ENCODE measurements around the gene HOXB2. TPM values are rescaled to one million over a fixed set of nuclear protein-coding genes. Genes with fewer than 3 reads are reported as not detected.

Gene HOXB2
- polyA plus RNA-seq, 1 donor = 18.6 TPM

DNA sequence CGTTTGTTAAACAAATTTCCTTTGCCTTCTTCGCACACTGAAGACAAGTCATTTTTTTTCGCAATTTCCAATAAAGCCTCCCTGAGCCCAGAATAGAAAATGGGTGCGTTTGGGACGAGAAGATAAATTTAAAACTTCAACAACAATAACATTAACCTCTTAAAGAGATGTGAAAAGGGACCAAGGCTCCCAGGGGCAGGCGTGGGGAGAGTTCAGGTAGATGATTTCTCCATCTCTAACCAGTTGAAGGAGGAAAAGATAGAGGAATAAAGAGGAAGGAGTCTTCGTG is 34.5 kb upstream of the HOXB2 start:
- no peak for DNase-seq
- peak overlapping the region; percentile 80 for H3K27ac ChIP-seq (ENCODE audit: low read length)
- 33% methylated on average over 1 of the region's 7 CpGs for WGBS (ENCODE audit: insufficient coverage, low lambda C conversion rate)
- peak overlapping the region; percentile 42 for H3K4me3 ChIP-seq (ENCODE audit: low read length)
- peaks cover 18% of the 10 kb centered on the region for H3K4me1 ChIP-seq (ENCODE audit: control insufficient read depth, insufficient read depth, low read length)
- H3K27me3 ChIP-seq (ENCODE audit: control insufficient read depth, insufficient read depth, low read length) = peaks cover 96% of the 10 kb centered on the region
- peaks cover 3% of the 10 kb centered on the region for H3K9me3 ChIP-seq (ENCODE audit: control insufficient read depth, low read depth, low read length)
- peaks cover 6% of the 10 kb centered on the region for H3K36me3 ChIP-seq (ENCODE audit: control insufficient read depth, insufficient read depth, low read length)

DNA sequence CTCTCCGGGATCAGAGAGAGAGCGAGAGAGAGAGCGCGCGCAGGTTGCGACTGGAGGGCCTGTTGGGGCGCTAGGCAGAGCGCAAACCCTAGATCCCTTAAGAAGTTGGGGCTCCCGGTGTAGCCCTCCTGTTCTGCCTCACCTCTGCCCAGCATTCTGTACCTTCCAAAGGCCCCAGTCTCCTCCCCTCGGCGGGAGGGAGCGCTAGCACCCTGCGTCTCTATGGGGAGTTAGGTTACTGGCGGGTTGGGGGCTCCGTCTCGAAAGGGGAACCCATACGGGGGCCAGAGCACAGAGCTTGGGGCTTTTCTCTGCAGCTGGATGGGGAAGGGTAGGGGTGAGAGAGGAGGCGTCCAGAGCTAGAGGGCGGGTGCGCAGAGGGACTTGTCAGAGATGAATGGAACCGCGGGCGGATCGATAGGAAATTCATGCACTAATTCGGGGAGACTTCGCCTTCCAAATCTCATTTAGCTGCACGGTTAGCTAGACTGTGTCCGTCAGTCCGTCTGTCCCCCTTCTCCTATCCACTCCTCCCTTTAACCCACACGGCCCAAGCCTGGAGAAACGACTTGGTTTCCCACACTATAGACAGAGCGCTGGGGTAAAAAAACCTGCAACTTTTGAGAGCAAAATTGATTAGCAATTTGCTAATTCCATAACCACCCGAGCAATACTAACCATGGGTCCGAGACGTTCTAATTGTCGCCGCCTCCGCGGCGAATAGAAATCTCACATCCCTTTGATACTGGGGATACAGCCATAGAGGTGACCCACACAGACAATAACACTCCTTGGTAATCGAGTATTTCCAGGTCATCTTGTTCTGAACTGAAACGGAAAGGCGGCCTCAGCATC is 33.9 kb upstream of the HOXB2 start:
- 0% methylated on average over 3 of the region's 43 CpGs for WGBS (ENCODE audit: insufficient coverage, low lambda C conversion rate)
- Histone ChIP-seq H3K4me1 (ENCODE audit: control insufficient read depth, insufficient read depth, low read length) (peaks cover 18% of the 10 kb centered on the region), H3K27ac (ENCODE audit: low read length) (peak overlapping the region; percentile 80), H3K36me3 (ENCODE audit: control insufficient read depth, insufficient read depth, low read length) (peaks cover 6% of the 10 kb centered on the region), H3K9me3 (ENCODE audit: control insufficient read depth, low read depth, low read length) (peaks cover 3% of the 10 kb centered on the region), H3K4me3 (ENCODE audit: low read length) (peak overlapping the region; percentile 42), H3K27me3 (ENCODE audit: control insufficient read depth, insufficient read depth, low read length) (peaks cover 95% of the 10 kb centered on the region)
- no peak for DNase-seq

GRCh38 chr17:48577946-48578615 is 33.2 kb upstream of the HOXB2 start, which contains the start of gene HOXB4:
TSS of gene HOXB4 (minus strand) at chr17:48578350. CDS start at chr17:48578319, 31 bp downstream.
- WGBS (ENCODE audit: insufficient coverage, low lambda C conversion rate) = no CpG with 5 or more reads among the region's 58 CpGs
- peak within 1 kb of the TSS; percentile 42 for H3K4me3 ChIP-seq (ENCODE audit: low read length)
- peaks cover 18% of the 10 kb centered on the region for H3K4me1 ChIP-seq (ENCODE audit: control insufficient read depth, insufficient read depth, low read length)
- DNase-seq = peak; percentile 55 to 63
- H3K9me3 ChIP-seq (ENCODE audit: control insufficient read depth, low read depth, low read length) = peaks cover 3% of the 10 kb centered on the region
- H3K36me3 ChIP-seq (ENCODE audit: control insufficient read depth, insufficient read depth, low read length) = peaks cover 6% of the 10 kb centered on the region
- peak within 1 kb of the TSS; percentile 80 for H3K27ac ChIP-seq (ENCODE audit: low read length)
- peaks cover 95% of the 10 kb centered on the region for H3K27me3 ChIP-seq (ENCODE audit: control insufficient read depth, insufficient read depth, low read length)

DNA sequence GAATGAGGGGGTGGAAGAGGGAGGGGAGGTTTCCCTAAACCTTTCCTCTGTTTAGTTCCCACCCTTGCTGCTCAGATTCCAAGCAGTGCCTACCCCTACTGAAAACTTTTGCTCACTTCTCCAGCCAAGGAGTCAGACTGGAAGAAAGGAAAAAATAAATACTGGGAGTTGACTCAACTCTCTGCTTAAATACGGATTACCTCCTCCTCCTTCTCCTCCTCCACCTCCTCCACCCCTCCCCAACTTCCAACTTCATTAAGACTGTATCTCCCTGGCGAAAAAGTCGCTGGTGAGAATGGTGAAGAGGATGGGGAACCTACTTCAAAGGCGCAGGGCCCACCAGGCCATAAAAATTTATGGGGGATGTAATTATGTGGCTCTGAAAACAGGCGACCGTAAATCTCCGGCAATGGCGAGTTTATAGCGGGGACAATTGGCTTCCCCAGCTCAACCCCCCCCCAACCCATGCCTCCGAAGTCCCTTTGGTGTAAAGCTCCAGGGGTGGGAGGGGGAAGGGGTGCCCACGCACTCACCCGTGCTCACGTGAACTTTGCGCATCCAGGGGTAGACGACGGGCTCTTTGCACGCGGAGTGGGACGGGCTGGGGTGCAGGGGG is 32.5 kb upstream of the HOXB2 start:
- Histone ChIP-seq H3K9me3 (ENCODE audit: control insufficient read depth, low read depth, low read length) (peaks cover 3% of the 10 kb centered on the region), H3K4me3 (ENCODE audit: low read length) (peak overlapping the region; percentile 32), H3K4me1 (ENCODE audit: control insufficient read depth, insufficient read depth, low read length) (peaks cover 13% of the 10 kb centered on the region), H3K36me3 (ENCODE audit: control insufficient read depth, insufficient read depth, low read length) (peaks cover 6% of the 10 kb centered on the region), H3K27ac (ENCODE audit: low read length) (peak overlapping the region; percentile 73), H3K27me3 (ENCODE audit: control insufficient read depth, insufficient read depth, low read length) (peaks cover 95% of the 10 kb centered on the region)
- no peak for DNase-seq
- no CpG with 5 or more reads among the region's 19 CpGs for WGBS (ENCODE audit: insufficient coverage, low lambda C conversion rate)

- peaks cover 6% of the 10 kb centered on the region for H3K36me3 ChIP-seq (ENCODE audit: control insufficient read depth, insufficient read depth, low read length)
- DNase-seq = no peak
- WGBS (ENCODE audit: insufficient coverage, low lambda C conversion rate) = no CpG with 5 or more reads among the region's 43 CpGs
- H3K9me3 ChIP-seq (ENCODE audit: control insufficient read depth, low read depth, low read length) = peaks cover 3% of the 10 kb centered on the region
- peak overlapping the region; percentile 32 for H3K4me3 ChIP-seq (ENCODE audit: low read length)
- peaks cover 13% of the 10 kb centered on the region for H3K4me1 ChIP-seq (ENCODE audit: control insufficient read depth, insufficient read depth, low read length)
- peaks cover 95% of the 10 kb centered on the region for H3K27me3 ChIP-seq (ENCODE audit: control insufficient read depth, insufficient read depth, low read length)
- peak overlapping the region; percentile 77 for H3K27ac ChIP-seq (ENCODE audit: low read length)
These were observed 31.8 kb upstream of the HOXB2 start for GRCh38 chr17:48576479-48577309.

DNA sequence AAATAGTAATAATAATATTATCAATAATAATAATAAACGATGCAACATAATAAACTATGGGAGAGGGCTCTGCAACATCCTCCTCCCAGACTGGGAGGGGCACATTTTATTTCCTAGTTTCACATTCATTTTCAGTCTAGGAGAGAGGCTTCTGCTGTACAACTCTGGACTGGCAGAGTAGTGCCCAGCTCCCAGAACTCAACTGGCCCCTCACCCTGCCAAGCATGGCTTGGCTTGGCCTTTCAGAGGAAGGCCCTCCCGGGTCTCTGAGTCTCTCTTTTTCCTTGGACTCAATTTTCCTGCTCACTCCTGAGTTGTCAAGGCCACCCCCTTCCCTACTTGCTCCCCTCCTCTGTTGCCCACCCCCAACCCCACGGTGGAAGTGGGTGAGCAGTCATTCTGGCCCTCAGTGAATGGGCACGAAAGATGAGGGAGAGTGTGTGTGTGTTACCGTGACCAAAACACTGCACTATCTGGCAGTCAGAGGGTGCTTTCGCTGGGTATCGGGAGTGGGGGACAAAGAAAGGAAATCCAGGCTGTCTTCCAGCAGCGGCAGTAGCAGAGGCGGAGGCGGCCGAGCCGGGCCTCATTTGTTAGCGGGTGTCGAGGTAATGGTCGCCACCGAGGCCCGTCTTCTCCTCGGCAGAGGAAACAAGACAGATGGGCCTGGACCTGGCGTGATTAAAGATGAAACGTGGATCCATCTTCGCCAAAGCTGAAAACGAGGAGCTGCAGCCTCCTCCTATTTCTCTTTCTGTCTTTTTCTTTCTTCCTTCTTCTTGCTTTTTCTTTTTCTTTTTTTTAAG is 31.0 kb upstream of the HOXB2 start:
- 39% methylated on average over 4 of the region's 22 CpGs for WGBS (ENCODE audit: insufficient coverage, low lambda C conversion rate)
- peak overlapping the region; percentile 77 for H3K27ac ChIP-seq (ENCODE audit: low read length)

GRCh38 chr17:48575066-48575582 is 30.2 kb upstream of the HOXB2 start:
- Histone ChIP-seq H3K27me3 (ENCODE audit: control insufficient read depth, insufficient read depth, low read length) (peaks cover 95% of the 10 kb centered on the region), H3K4me3 (ENCODE audit: low read length) (peak overlapping the region; percentile 3), H3K9me3 (ENCODE audit: control insufficient read depth, low read depth, low read length) (no peaks in the 10 kb centered on the region), H3K4me1 (ENCODE audit: control insufficient read depth, insufficient read depth, low read length) (peaks cover 3% of the 10 kb centered on the region), H3K36me3 (ENCODE audit: control insufficient read depth, insufficient read depth, low read length) (peaks cover 6% of the 10 kb centered on the region), H3K27ac (ENCODE audit: low read length) (peak overlapping the region; percentile 77)
- no CpG with 5 or more reads among the region's 7 CpGs for WGBS (ENCODE audit: insufficient coverage, low lambda C conversion rate)
- DNase-seq = no peak

More for the DNA sequence above, 31.0 kb upstream of the HOXB2 start:
- peak overlapping the region; percentile 20 for H3K4me3 ChIP-seq (ENCODE audit: low read length)
- no peak for DNase-seq
- peaks cover 95% of the 10 kb centered on the region for H3K27me3 ChIP-seq (ENCODE audit: control insufficient read depth, insufficient read depth, low read length)
- no peaks in the 10 kb centered on the region for H3K9me3 ChIP-seq (ENCODE audit: control insufficient read depth, low read depth, low read length)
- peaks cover 10% of the 10 kb centered on the region for H3K4me1 ChIP-seq (ENCODE audit: control insufficient read depth, insufficient read depth, low read length)
- peaks cover 6% of the 10 kb centered on the region for H3K36me3 ChIP-seq (ENCODE audit: control insufficient read depth, insufficient read depth, low read length)

- 20% methylated on average over 3 of the region's 8 CpGs for WGBS (ENCODE audit: insufficient coverage, low lambda C conversion rate)
- DNase-seq = no peak
- Histone ChIP-seq H3K4me3 (ENCODE audit: low read length) (peak overlapping the region; percentile 3), H3K27me3 (ENCODE audit: control insufficient read depth, insufficient read depth, low read length) (peaks cover 95% of the 10 kb centered on the region), H3K27ac (ENCODE audit: low read length) (peak overlapping the region; percentile 77), H3K9me3 (ENCODE audit: control insufficient read depth, low read depth, low read length) (no peaks in the 10 kb centered on the region), H3K36me3 (ENCODE audit: control insufficient read depth, insufficient read depth, low read length) (peaks cover 6% of the 10 kb centered on the region), H3K4me1 (ENCODE audit: control insufficient read depth, insufficient read depth, low read length) (peaks cover 3% of the 10 kb centered on the region)
These were observed 29.7 kb upstream of the HOXB2 start for GRCh38 chr17:48574505-48575065.

GRCh38 chr17:48571826-48572417 is 27.0 kb upstream of the HOXB2 start:
- Histone ChIP-seq H3K27me3 (ENCODE audit: control insufficient read depth, insufficient read depth, low read length) (peaks cover 97% of the 10 kb centered on the region), H3K36me3 (ENCODE audit: control insufficient read depth, insufficient read depth, low read length) (peaks cover 6% of the 10 kb centered on the region), H3K27ac (ENCODE audit: low read length) (peak overlapping the region; percentile 77), H3K9me3 (ENCODE audit: control insufficient read depth, low read depth, low read length) (no peaks in the 10 kb centered on the region), H3K4me1 (ENCODE audit: control insufficient read depth, insufficient read depth, low read length) (peaks cover 9% of the 10 kb centered on the region), H3K4me3 (ENCODE audit: low read length) (no peak overlapping the region)
- no peak for DNase-seq
- no CpG with 5 or more reads among the region's 1 CpG for WGBS (ENCODE audit: insufficient coverage, low lambda C conversion rate)

Data from large intestine (tissue), 3 donors.